Dendritic cell treated with granulocyte-macrophage colony-stimulating factor and Interleukin-4, amounts not matched to agents 40 ng/mL and 50 ng/mL, for 4 days (primary cell): Measurements from ENCODE around the gene SLIT1.

Source experiments
- H3K27ac Mint-ChIP-seq: one replicate; pipeline ENCODE4 v1.8.0; 2022; ENCODE audit warnings: mild to moderate bottlenecking, mixed read lengths
- H3K27me3 Mint-ChIP-seq: one replicate; pipeline ENCODE4 v1.8.0; 2022; ENCODE audit warnings: mild to moderate bottlenecking, mixed read lengths
- H3K36me3 Mint-ChIP-seq: one replicate; pipeline ENCODE4 v1.8.0; 2022; ENCODE audit warnings: low read depth, mixed read lengths
- H3K4me1 Mint-ChIP-seq: one replicate; pipeline ENCODE4 v1.8.0; 2022; ENCODE audit warnings: low read depth, mixed read lengths
- H3K4me3 Mint-ChIP-seq: one replicate; pipeline ENCODE4 v1.8.0; 2022; ENCODE audit warnings: mild to moderate bottlenecking, moderate library complexity, mixed read lengths
- H3K9me3 Mint-ChIP-seq: one replicate; pipeline ENCODE4 v1.8.0; 2022; ENCODE audit warnings: mixed read lengths
- intact Hi-C: fragments of 100-400 bp; cut with micrococcal nuclease; formaldehyde crosslinking; loops from one replicate; pipeline ENCODE4 v1.15.0; 2022

SLIT1 gene

GRCh38 chr10:97190450-97190849 is 4.7 kb upstream of the SLIT1 start:
- Mint-ChIP-seq H3K9me3 (no peaks in the 10 kb centered on the region), H3K27me3 (peaks cover 71% of the 10 kb centered on the region), H3K4me1 (no peaks in the 10 kb centered on the region), H3K36me3 (no peaks in the 10 kb centered on the region), H3K27ac (no peak overlapping the region), H3K4me3 (no peak overlapping the region)
- intact Hi-C loops: no loop called here

DNA sequence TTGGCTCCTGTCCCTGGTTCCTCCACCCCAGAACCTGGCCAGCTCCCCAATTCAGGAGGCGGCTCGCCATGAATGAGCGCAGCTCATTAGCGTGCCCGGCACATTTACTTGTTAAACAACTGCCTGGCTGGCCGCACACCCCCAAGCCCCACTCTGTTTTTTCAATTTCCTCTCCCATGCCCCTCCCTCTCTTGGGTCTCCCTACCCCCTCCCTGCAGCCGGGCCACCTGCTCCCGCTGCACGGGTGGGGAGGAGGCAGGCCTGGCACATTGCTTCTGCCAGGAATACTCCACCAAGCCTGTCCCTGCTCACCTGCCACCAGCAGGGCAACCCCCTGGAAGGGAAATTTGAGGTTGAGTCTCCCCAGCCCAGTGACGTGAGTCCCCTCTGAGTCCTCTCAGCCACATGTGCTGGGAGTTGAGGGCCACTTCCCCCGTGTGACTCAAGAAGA is 2.5 kb upstream of the SLIT1 start:
- H3K36me3 Mint-ChIP-seq: no peaks in the 10 kb centered on the region
- H3K27ac Mint-ChIP-seq: no peak overlapping the region
- intact Hi-C loops: no loop called here
- peaks cover 77% of the 10 kb centered on the region for H3K27me3 Mint-ChIP-seq
- no peaks in the 10 kb centered on the region for H3K4me1 Mint-ChIP-seq
- no peaks in the 10 kb centered on the region for H3K9me3 Mint-ChIP-seq
- H3K4me3 Mint-ChIP-seq: no peak overlapping the region

DNA sequence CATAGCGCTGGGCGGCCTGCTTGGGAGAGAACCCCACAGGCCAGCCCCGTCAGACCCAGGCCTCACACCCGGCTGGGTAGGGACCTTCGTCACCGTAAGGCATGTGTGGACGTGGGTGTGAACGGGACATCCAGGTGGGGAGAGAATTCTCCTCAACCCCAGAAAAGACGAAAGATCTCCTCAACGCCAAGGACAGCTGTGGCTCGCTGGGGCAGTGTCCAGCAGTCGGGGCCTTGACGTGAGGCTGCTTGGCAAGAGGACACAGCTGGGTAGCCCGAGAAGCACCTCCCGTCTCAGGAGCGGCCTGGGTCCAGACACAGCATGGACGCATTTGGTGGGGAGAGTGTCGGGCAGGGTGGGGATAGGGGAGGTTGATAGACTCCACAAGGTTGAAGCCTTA is 1.2 kb upstream of the SLIT1 start:
- Mint-ChIP-seq H3K4me1 (no peaks in the 10 kb centered on the region), H3K4me3 (no peak overlapping the region), H3K36me3 (no peaks in the 10 kb centered on the region), H3K27ac (no peak overlapping the region), H3K27me3 (peaks cover 67% of the 10 kb centered on the region), H3K9me3 (no peaks in the 10 kb centered on the region)
- intact Hi-C loops: no loop called here

DNA sequence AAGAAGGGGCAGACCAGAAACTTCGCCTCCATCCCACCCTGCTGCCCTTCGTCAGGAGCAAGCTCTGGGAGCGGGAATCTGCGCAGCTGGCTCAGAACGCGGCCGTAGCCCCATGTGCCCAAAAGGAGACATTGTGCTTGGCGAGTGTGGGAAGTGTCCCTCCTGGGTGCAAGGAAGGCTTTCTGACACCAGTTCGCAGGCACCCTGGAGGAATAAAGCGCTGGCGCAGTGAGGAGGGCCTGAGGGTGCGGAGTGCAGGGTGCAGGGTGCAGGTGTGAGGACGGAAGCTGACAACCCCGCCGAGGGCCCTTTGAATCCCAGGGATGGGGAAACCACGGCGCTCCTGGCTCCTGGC is 811 bp downstream of the SLIT1 start:
- Mint-ChIP-seq H3K4me1 (no peaks in the 10 kb centered on the region), H3K27ac (no peak overlapping the region), H3K36me3 (no peaks in the 10 kb centered on the region), H3K9me3 (no peaks in the 10 kb centered on the region), H3K4me3 (no peak overlapping the region), H3K27me3 (peaks cover 74% of the 10 kb centered on the region)
- intact Hi-C loops: no loop called here

DNA sequence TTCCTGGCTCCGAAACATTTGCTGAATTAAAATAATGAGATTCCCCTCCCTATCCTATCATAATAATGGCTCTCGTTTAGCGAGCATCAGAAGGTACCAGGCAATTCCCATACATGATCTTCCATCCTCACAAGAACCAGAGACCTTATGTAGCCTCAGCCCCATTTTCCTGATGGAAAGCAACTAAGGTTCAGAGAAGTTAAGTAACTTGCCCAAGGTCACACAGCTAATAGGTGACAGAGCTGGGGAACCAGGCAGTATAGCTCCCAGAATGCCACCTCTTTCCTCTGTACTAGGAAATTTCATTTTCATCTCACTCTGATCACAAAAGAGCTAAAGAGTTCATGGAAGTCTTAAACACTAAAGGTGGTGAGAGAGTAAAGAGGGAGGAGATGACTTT is 2.4 kb downstream of the SLIT1 start:
- H3K36me3 Mint-ChIP-seq: no peaks in the 10 kb centered on the region
- intact Hi-C loops: no loop called here
- peaks cover 77% of the 10 kb centered on the region for H3K27me3 Mint-ChIP-seq
- H3K4me1 Mint-ChIP-seq: no peaks in the 10 kb centered on the region
- H3K27ac Mint-ChIP-seq: no peak overlapping the region
- no peaks in the 10 kb centered on the region for H3K9me3 Mint-ChIP-seq
- no peak overlapping the region for H3K4me3 Mint-ChIP-seq

- Mint-ChIP-seq H3K4me3 (no peak overlapping the region), H3K4me1 (no peaks in the 10 kb centered on the region), H3K27me3 (peaks cover 68% of the 10 kb centered on the region), H3K36me3 (no peaks in the 10 kb centered on the region), H3K9me3 (no peaks in the 10 kb centered on the region), H3K27ac (no peak overlapping the region)
- intact Hi-C loops: no loop called here
Observed at GRCh38 chr10:97182288-97182990, 3.3 kb downstream of the SLIT1 start.

GRCh38 chr10:97180986-97181385 is 4.8 kb downstream of the SLIT1 start:
- H3K27ac Mint-ChIP-seq: no peak overlapping the region
- peaks cover 54% of the 10 kb centered on the region for H3K27me3 Mint-ChIP-seq
- no peaks in the 10 kb centered on the region for H3K36me3 Mint-ChIP-seq
- no peak overlapping the region for H3K4me3 Mint-ChIP-seq
- no peaks in the 10 kb centered on the region for H3K4me1 Mint-ChIP-seq
- intact Hi-C loops: no loop called here
- H3K9me3 Mint-ChIP-seq: no peaks in the 10 kb centered on the region

- intact Hi-C loops: no loop called here
- H3K27me3 Mint-ChIP-seq: peaks cover 49% of the 10 kb centered on the region
- H3K9me3 Mint-ChIP-seq: no peaks in the 10 kb centered on the region
- no peak overlapping the region for H3K27ac Mint-ChIP-seq
- H3K36me3 Mint-ChIP-seq: no peaks in the 10 kb centered on the region
- H3K4me3 Mint-ChIP-seq: no peak overlapping the region
- no peaks in the 10 kb centered on the region for H3K4me1 Mint-ChIP-seq
Observed at GRCh38 chr10:97180363-97180755, 5.4 kb downstream of the SLIT1 start.

- intact Hi-C loops: no loop called here
- Mint-ChIP-seq H3K9me3 (no peaks in the 10 kb centered on the region), H3K36me3 (no peaks in the 10 kb centered on the region), H3K4me3 (no peak overlapping the region), H3K27me3 (peaks cover 44% of the 10 kb centered on the region), H3K4me1 (no peaks in the 10 kb centered on the region), H3K27ac (no peak overlapping the region)
Observed at GRCh38 chr10:97179731-97180362, 5.9 kb downstream of the SLIT1 start.

GRCh38 chr10:97179311-97179710 is 6.4 kb downstream of the SLIT1 start:
- Mint-ChIP-seq H3K9me3 (no peaks in the 10 kb centered on the region), H3K36me3 (no peaks in the 10 kb centered on the region), H3K27ac (no peak overlapping the region), H3K4me1 (no peaks in the 10 kb centered on the region), H3K4me3 (no peak overlapping the region), H3K27me3 (peaks cover 39% of the 10 kb centered on the region)
- intact Hi-C loops: no loop called here

DNA sequence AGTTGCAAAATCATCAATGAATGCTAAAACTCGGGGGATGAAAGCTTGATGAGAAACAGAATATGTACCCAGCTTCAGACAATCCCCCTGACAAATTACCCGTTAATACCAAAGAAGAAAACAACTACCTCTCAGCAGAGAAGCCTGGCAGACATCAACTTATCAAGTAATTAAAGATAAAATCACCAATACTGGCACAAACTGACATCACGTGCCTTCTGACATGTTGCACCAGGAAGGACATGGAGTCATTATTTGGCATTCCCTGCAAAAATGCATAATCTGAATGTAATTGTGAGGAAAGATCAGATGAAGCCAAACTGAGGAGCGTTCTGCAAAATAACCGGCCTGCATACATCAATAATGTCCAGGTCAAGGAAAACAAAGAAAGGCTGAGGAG is 7.7 kb downstream of the SLIT1 start:
- no peaks in the 10 kb centered on the region for H3K9me3 Mint-ChIP-seq
- intact Hi-C loops: no loop called here
- H3K27me3 Mint-ChIP-seq: peaks cover 27% of the 10 kb centered on the region
- no peaks in the 10 kb centered on the region for H3K36me3 Mint-ChIP-seq
- H3K4me3 Mint-ChIP-seq: no peak overlapping the region
- H3K27ac Mint-ChIP-seq: no peak overlapping the region
- no peaks in the 10 kb centered on the region for H3K4me1 Mint-ChIP-seq

DNA sequence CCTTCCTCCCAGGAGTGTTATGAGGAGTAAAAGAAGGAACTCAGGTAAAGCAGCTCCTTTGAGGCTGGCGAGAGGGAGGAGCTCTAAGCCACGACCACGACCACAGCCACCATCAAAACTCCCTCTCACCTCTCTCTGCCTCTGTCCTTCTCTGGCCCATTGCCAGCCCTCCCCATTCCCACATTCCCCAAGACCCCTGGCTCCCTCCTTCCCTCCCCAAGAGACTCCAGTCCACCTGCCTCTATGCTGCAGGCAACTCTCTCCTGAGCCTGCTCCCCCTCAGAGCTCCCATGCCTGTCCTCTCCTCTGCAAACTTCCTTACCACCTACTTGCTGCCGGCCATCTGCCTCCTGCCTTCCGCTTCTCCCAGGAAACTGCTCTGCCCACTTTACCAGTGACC is 9.5 kb downstream of the SLIT1 start:
- Mint-ChIP-seq H3K4me3 (no peak overlapping the region), H3K9me3 (no peaks in the 10 kb centered on the region), H3K27ac (no peak overlapping the region), H3K36me3 (no peaks in the 10 kb centered on the region), H3K4me1 (no peaks in the 10 kb centered on the region), H3K27me3 (peaks cover 28% of the 10 kb centered on the region)
- intact Hi-C loops: no loop called here

GRCh38 chr10:97175586-97175985 is 10.2 kb downstream of the SLIT1 start:
- Mint-ChIP-seq H3K27ac (no peak overlapping the region), H3K9me3 (no peaks in the 10 kb centered on the region), H3K4me3 (no peak overlapping the region), H3K27me3 (peaks cover 30% of the 10 kb centered on the region), H3K36me3 (no peaks in the 10 kb centered on the region), H3K4me1 (no peaks in the 10 kb centered on the region)
- intact Hi-C loops: no loop called here

DNA sequence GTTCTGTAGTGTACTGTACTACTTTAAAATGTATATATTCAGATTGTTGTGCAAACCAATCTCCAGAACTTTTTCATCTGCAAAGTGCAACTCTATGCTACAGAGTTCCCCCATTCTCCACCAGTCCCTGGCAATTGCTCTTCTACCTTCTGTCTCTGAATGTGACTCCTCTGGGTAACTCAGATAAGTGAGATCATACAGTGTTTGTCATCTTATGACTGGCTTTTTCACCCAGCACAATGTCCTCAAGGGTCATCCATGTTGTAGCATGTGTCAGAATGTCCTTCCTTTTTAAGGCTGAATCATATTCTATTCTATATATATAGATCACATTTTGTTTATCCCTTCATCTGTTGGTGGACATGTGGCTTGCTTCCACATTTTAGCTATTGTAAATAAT is 10.8 kb downstream of the SLIT1 start:
- H3K36me3 Mint-ChIP-seq: no peaks in the 10 kb centered on the region
- peaks cover 24% of the 10 kb centered on the region for H3K27me3 Mint-ChIP-seq
- H3K27ac Mint-ChIP-seq: no peak overlapping the region
- H3K9me3 Mint-ChIP-seq: no peaks in the 10 kb centered on the region
- intact Hi-C loops: no loop called here
- H3K4me3 Mint-ChIP-seq: no peak overlapping the region
- H3K4me1 Mint-ChIP-seq: no peaks in the 10 kb centered on the region

GRCh38 chr10:97174276-97174775 is 11.4 kb downstream of the SLIT1 start:
- intact Hi-C loops: no loop called here
- H3K27ac Mint-ChIP-seq: no peak overlapping the region

More at GRCh38 chr10:97174276-97174775, 11.4 kb downstream of the SLIT1 start:
- H3K9me3 Mint-ChIP-seq: no peaks in the 10 kb centered on the region
- no peak overlapping the region for H3K4me3 Mint-ChIP-seq
- peaks cover 22% of the 10 kb centered on the region for H3K27me3 Mint-ChIP-seq
- no peaks in the 10 kb centered on the region for H3K4me1 Mint-ChIP-seq
- H3K36me3 Mint-ChIP-seq: no peaks in the 10 kb centered on the region
